NCI-H460 (cell line): ENCODE data around the gene FAM20C. TPM values are rescaled to one million over a fixed set of nuclear protein-coding genes. Genes with fewer than 3 reads are reported as not detected.

Experiments used
- total RNA-seq: library from RNA; depleted of rRNA; stranded (reverse); fragments of >200 nt; shearing (Covaris generic); gene quantifications from 2 replicates; pipeline ENCODE4 v1.2.3, GENCODE V29; 2014; rRNA removed

FAM20C gene
- total RNA-seq, 1 experiment from 2014 or later: 10.3 TPM

Other genes starting within 250 kb of the FAM20C start
- gene FOXL3, start 97.6 kb downstream of the FAM20C start, total RNA-seq: not detected in 2 replicates